GM13977 (cell line): ENCODE data around the gene RICTOR.

Source experiments
- DNase-seq: peaks from one replicate; pipeline ENCODE4 v3.0.0; 2012; ENCODE audit warnings: low spot score
- in situ Hi-C: fragments of 300-500 bp; cut with MboI; formaldehyde crosslinking; loops from one replicate; pipeline ENCODE4 v1.12.0; 2022; ENCODE audit warnings: low sequenced_read_pairs, low pct_unique_long_range_greater_than_20kb, mixed read lengths, inconsistent platforms; ENCODE audit not compliant: unreplicated experiment
- TF ChIP-seq, protein P1 (sequence below): IDR thresholded peaks from 2 replicates; pipeline ENCODE4 v1.5.1; 2012; ENCODE audit warnings: mild to moderate bottlenecking, control low read depth; ENCODE audit not compliant: insufficient read depth; ENCODE audit errors: extremely low read depth, missing control alignments

Gene RICTOR

DNA sequence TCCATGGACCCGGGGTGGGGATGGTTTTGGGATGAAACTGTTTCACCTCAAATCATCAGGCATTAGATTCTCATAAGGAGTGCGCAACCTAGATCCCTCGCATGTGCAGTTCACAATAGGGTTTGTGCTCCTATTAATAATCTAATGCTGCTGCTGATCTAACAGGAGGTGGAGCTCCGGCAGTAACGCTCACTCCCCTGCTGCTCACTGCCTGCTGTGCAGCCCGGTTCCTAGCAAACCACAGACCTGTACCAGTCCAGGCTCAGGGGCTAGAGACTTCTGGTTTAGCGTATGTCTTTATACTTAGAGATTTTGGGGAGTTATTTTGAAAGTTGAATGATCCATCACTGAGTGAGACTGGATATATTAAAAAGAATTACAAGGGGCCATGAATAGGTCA lies 50.2 kb downstream of the RICTOR start:
- TF ChIP-seq, protein P1, sequence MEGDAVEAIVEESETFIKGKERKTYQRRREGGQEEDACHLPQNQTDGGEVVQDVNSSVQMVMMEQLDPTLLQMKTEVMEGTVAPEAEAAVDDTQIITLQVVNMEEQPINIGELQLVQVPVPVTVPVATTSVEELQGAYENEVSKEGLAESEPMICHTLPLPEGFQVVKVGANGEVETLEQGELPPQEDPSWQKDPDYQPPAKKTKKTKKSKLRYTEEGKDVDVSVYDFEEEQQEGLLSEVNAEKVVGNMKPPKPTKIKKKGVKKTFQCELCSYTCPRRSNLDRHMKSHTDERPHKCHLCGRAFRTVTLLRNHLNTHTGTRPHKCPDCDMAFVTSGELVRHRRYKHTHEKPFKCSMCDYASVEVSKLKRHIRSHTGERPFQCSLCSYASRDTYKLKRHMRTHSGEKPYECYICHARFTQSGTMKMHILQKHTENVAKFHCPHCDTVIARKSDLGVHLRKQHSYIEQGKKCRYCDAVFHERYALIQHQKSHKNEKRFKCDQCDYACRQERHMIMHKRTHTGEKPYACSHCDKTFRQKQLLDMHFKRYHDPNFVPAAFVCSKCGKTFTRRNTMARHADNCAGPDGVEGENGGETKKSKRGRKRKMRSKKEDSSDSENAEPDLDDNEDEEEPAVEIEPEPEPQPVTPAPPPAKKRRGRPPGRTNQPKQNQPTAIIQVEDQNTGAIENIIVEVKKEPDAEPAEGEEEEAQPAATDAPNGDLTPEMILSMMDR: no peak
- in situ Hi-C loops: no loop called here
- DNase-seq: no peak

DNA sequence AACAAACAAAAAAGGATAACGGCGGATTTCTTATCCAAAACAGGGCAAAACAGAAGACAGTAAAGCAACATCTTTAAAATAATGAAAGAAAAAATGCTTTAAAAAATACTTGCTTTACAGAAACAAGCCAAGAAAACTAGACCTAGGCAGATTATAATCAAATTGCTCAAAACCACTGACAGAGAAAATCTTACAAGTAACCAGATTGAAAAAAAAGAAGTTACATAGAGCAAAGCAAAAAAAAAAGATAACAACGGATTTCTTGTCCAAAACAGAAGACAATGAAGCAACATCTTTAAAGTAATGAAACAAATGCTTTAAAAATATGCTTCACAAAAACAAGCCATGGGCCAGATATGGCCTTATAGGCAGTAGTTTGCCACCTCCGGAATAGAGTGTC lies 51.1 kb downstream of the RICTOR start:
- DNase-seq: no peak
- in situ Hi-C loops: no loop called here
- TF ChIP-seq, protein P1: no peak

- in situ Hi-C loops: no loop called here
- no peak for DNase-seq
- TF ChIP-seq, protein P1: no peak
These were observed 52.0 kb downstream of the RICTOR start for GRCh38 chr5:39022151-39022550.

DNA sequence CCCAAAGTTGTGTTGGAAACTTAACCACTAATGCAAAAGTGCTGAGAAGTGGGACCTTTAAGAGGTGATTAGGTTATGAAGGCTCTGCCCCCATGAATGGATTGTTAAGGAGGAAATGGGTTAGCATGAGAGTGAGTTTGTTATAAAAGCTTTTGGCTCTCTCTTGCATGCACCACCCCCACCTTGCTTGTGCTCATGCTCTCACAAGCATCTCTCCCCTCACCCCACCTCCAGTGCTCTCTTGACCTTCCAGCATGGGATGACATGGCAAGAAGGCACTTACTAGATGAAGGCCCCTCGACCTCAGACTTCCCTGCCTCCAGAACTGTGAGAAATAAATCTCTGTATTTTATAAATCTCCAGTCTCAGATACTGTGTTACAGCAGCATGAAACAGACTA lies 52.8 kb downstream of the RICTOR start:
- in situ Hi-C loops: no loop called here
- no peak for DNase-seq
- TF ChIP-seq, protein P1: no peak

DNA sequence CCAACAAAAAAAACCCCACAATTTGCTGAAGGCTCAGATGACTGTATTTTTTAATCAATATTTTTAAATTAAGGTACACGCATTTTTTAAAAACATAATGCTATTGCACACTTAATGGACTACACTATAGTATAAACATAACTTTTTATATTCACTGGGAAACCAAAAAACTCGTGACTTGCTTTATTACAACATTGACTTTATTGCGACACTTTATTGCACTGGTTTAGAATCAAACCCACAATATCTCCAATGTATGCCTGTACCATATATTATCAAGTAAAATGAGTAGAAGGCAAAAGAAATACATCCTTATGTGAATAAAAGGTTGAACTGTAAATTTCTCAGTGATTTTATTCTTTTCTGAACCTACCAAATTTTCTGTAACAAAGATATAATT lies 53.7 kb downstream of the RICTOR start:
- no peak for DNase-seq
- in situ Hi-C loops: no loop called here
- TF ChIP-seq, protein P1: no peak

GRCh38 chr5:39019254-39019653 lies 54.9 kb downstream of the RICTOR start:
- TF ChIP-seq, protein P1: no peak
- no peak for DNase-seq
- in situ Hi-C loops: no loop called here

DNA sequence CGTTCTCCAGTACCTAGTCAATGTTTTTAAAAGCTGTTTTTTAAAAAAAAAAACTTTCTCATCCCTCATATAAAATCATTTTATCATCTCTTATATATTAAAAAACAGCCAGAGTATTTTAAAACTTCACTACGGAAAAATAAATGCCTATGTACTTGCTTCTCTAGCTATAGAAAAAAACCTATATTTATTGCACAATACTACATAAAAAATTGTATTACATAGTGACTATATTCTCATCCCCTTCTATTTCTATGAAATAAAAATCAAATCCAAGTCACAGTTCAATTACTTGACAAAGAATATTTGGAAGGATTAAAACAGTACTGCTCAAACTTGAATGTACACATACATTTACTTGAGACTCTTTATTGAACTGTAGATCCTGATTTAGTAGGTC lies 56.7 kb downstream of the RICTOR start:
- TF ChIP-seq, protein P1: no peak
- DNase-seq: no peak
- in situ Hi-C loops: no loop called here
